ENCODE data around the gene MMP24OS. TPM values are rescaled to one million over a fixed set of nuclear protein-coding genes. Genes with fewer than 3 reads are reported as not detected.
A peak's percentile ranks its signal among the peaks of the same experiment; 100 is the strongest.

Gene MMP24OS
- total RNA-seq, 4 donors from 2014 or later = 19.6 to 47.2 (median 26.9) TPM

DNA sequence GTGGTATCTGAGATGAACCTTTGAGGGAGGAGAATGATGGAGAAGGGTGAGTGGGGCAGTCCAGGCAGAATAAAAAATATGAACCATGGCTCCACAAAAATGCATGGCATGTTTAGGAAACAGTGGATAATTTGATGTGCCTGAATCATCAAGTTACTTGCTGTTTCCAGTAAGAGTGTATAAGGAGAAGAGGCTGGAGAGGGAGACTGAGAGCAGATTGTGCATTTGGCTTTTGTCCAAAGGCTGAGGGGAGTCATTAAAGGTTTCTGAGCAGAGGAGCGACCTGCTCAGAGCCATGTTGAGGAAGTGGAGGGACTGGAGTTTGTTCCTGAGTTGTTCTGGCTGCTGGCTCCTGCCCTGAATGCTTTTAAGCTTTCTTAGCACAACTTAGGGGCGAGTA lies 45.3 kb downstream of the MMP24OS start:
- Histone ChIP-seq H3K27ac (no peak overlapping the region), H3K4me3 (no peak overlapping the region), H3K4me1 (peaks cover 0 to under 1% (median 0%) of the 10 kb centered on the region in 3 donors), H3K27me3 (no peaks in the 10 kb centered on the region), H3K36me3 (peaks cover 0 to 43% of the 10 kb centered on the region in 2 donors), H3K9me3 (peaks cover 0 to 4% (median 0%) of the 10 kb centered on the region in 3 donors)
- 29 to 72% methylated on average over 1 to 2 of the region's 2 CpGs for WGBS, 2 donors (ENCODE audit: low coverage in 1 of 2)
- TF ChIP-seq, protein P1, sequence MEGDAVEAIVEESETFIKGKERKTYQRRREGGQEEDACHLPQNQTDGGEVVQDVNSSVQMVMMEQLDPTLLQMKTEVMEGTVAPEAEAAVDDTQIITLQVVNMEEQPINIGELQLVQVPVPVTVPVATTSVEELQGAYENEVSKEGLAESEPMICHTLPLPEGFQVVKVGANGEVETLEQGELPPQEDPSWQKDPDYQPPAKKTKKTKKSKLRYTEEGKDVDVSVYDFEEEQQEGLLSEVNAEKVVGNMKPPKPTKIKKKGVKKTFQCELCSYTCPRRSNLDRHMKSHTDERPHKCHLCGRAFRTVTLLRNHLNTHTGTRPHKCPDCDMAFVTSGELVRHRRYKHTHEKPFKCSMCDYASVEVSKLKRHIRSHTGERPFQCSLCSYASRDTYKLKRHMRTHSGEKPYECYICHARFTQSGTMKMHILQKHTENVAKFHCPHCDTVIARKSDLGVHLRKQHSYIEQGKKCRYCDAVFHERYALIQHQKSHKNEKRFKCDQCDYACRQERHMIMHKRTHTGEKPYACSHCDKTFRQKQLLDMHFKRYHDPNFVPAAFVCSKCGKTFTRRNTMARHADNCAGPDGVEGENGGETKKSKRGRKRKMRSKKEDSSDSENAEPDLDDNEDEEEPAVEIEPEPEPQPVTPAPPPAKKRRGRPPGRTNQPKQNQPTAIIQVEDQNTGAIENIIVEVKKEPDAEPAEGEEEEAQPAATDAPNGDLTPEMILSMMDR (IDR thresholded peaks at IDR 0.05) = no peak
- ATAC-seq = no peak

DNA sequence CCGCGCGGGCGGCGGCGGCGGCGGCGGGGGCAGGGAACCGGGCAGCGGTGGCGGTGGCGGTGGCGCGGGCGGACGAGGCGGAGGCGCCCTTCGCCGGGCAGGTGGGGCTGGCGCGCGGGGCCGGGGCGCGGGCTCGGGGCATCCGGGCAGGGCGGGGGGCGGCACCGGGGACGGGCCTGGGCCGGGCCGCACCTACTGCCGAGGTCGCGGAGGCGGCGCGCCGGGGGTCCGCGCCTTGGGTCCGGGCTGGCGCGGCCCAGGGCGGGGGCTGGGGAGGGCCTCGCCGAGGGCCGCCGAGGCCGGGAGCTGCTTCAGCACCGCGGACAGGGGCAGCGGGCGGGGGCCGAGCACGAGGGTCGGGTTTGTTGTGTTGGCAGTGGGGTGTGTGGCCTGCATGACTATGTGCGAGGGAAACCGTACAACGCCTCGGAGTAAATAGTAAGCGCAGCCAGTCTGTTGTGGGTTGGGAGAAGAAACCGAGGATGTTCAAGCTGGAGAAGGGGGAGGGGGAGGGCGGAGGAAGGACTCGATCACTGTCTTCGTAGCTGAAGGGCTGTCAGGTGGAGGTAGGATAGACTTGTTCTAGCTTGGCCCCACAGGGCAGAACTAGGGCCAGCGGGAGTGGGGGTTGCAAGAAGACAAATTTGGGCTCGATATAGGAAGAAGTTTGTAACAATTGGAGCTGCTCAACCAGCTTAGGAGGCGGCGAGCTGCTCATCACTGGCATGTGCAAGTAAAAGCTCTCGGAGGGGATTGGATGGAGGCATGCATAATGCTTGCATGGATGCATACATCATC lies 50.8 kb downstream of the MMP24OS start:
- ATAC-seq = peak; percentile 78
- Histone ChIP-seq H3K36me3 (peaks cover 0 to 11% of the 10 kb centered on the region in 2 donors), H3K9me3 (no peaks in the 10 kb centered on the region), H3K4me3 (peak overlapping the region in 1 of 2 donors; percentile 40), H3K27me3 (no peaks in the 10 kb centered on the region), H3K27ac (no peak overlapping the region), H3K4me1 (peaks cover 0 to 14% (median 0%) of the 10 kb centered on the region in 3 donors)
- 23 to 33% methylated on average over 6 to 12 of the region's 74 CpGs for WGBS, 2 donors (ENCODE audit: low coverage in 1 of 2)
- TF ChIP-seq, protein P1 (IDR thresholded peaks at IDR 0.05) = no peak
- TF ChIP-seq EP300 (IDR thresholded peaks at IDR 0.05) (no peak), POLR2A (IDR thresholded peaks at IDR 0.05) (no peak), POLR2AphosphoS5 (IDR thresholded peaks at IDR 0.05) (no peak)

Other genes with a start within 250 kb of the MMP24OS start
- 10 to 100 TPM; 47.5 to 57.1 (median 52.4) TPM for gene TRPC4AP, start 185.3 kb downstream of the MMP24OS start, total RNA-seq
- 10 to 100 TPM; 11.2 to 18.9 (median 13.5) TPM for gene EDEM2, start 130.8 kb downstream of the MMP24OS start, total RNA-seq
- 10 to 100 TPM; 11.7 to 59.4 (median 35.9) TPM for gene PROCR, start 106.0 kb downstream of the MMP24OS start, total RNA-seq
- gene MMP24, start 51.4 kb downstream of the MMP24OS start, total RNA-seq = 1 to 10 TPM in 2 of 4 donors, under 1 TPM in 2; 0.47 to 3.4 (median 1.8) TPM
- gene EIF6, start 6.7 kb upstream of the MMP24OS start, total RNA-seq = 10 to 100 TPM; 66.0 to 92.4 (median 80.8) TPM
- gene FAM83C, start 14.3 kb upstream of the MMP24OS start, total RNA-seq = 1 to 10 TPM in 1 of 4 donors, not detected in 3; 1.4 TPM
- 10 to 100 TPM; 19.9 to 56.2 (median 31.1) TPM for gene UQCC1, start 133.9 kb upstream of the MMP24OS start, total RNA-seq
- gene GDF5, start 160.1 kb upstream of the MMP24OS start, total RNA-seq = 1 to 10 TPM in 2 of 4 donors, under 1 TPM in 1, not detected in 1; 0.67 to 2.3 (median 1.1) TPM
- gene CEP250, start 177.5 kb upstream of the MMP24OS start, total RNA-seq = 10 to 100 TPM; 22.6 to 37.9 (median 30.9) TPM

All from gastroesophageal sphincter (tissue), 4 donors.